ENCODE data around the gene EEF2K.
A peak's percentile ranks its signal among the peaks of the same experiment; 100 is the strongest.
"Not testable (repeated sequence)": the region's sequence is repeated elsewhere in the genome, so short reads cannot be mapped to it uniquely, and the experiment has no call there.

EEF2K gene

GRCh38 chr16:22188595-22189442, 17.3 kb upstream of the EEF2K start:
- DNase-seq (ENCODE audit: low read depth, low spot score): peak; percentile 66
- H3K27ac ChIP-seq: peak overlapping the region; percentile 87

GRCh38 chr16:22189473-22190080, 16.5 kb upstream of the EEF2K start:
- DNase-seq (ENCODE audit: low read depth, low spot score): no peak
- peak overlapping the region; percentile 87 for H3K27ac ChIP-seq

- peak overlapping the region; percentile 87 for H3K27ac ChIP-seq
- peak; percentile 93 for DNase-seq (ENCODE audit: low read depth, low spot score)
Observed at GRCh38 chr16:22190081-22190775, 15.8 kb upstream of the EEF2K start.

GRCh38 chr16:22190776-22191531, 15.1 kb upstream of the EEF2K start:
- DNase-seq (ENCODE audit: low read depth, low spot score): peak; percentile 95
- H3K27ac ChIP-seq: peak overlapping the region; percentile 87

- no peak for DNase-seq (ENCODE audit: low read depth, low spot score)
- H3K27ac ChIP-seq: peak overlapping the region; percentile 87
Observed at GRCh38 chr16:22191532-22192260, 14.4 kb upstream of the EEF2K start.

- H3K27ac ChIP-seq: peak overlapping the region; percentile 87
- no peak for DNase-seq (ENCODE audit: low read depth, low spot score)
Observed at GRCh38 chr16:22192261-22193062, 13.6 kb upstream of the EEF2K start.

- no peak overlapping the region for H3K27ac ChIP-seq
- DNase-seq (ENCODE audit: low read depth, low spot score): no peak
Observed at GRCh38 chr16:22193063-22193411, 13.0 kb upstream of the EEF2K start.

GRCh38 chr16:22194707-22195444, 11.2 kb upstream of the EEF2K start:
- no peak overlapping the region for H3K27ac ChIP-seq
- DNase-seq (ENCODE audit: low read depth, low spot score): no peak

- DNase-seq (ENCODE audit: low read depth, low spot score): no peak
- no peak overlapping the region for H3K27ac ChIP-seq
Observed at GRCh38 chr16:22195445-22195694, 10.7 kb upstream of the EEF2K start.

- peak overlapping the region; percentile 27 for H3K27ac ChIP-seq
- DNase-seq (ENCODE audit: low read depth, low spot score): peak; percentile 37
Observed at GRCh38 chr16:22195695-22196558, 10.2 kb upstream of the EEF2K start.

- not testable (repeated sequence) for DNase-seq (ENCODE audit: low read depth, low spot score); H3K27ac ChIP-seq
Observed at GRCh38 chr16:22196559-22197168, 9.4 kb upstream of the EEF2K start.

- peak overlapping the region; percentile 66 for H3K27ac ChIP-seq
Observed at GRCh38 chr16:22198547-22199293, 7.4 kb upstream of the EEF2K start.

GRCh38 chr16:22202261-22202637, 3.8 kb upstream of the EEF2K start:
- no peak overlapping the region for H3K27ac ChIP-seq
- DNase-seq (ENCODE audit: low read depth, low spot score): no peak

More at GRCh38 chr16:22198547-22199293, 7.4 kb upstream of the EEF2K start:
- no peak for DNase-seq (ENCODE audit: low read depth, low spot score)

GRCh38 chr16:22203091-22203490, 3.0 kb upstream of the EEF2K start:
- no peak overlapping the region for H3K27ac ChIP-seq
- no peak for DNase-seq (ENCODE audit: low read depth, low spot score)

- no peak overlapping the region for H3K27ac ChIP-seq
- DNase-seq (ENCODE audit: low read depth, low spot score): no peak
Observed at GRCh38 chr16:22204091-22204655, 1.9 kb upstream of the EEF2K start.

- DNase-seq (ENCODE audit: low read depth, low spot score): no peak
- peak overlapping the region; percentile 65 for H3K27ac ChIP-seq
Observed at GRCh38 chr16:22205577-22206012, 483 bp upstream of the EEF2K start.
